Panc1 (cell line): ENCODE measurements around the gene SOX18. TPM values are rescaled to one million over a fixed set of nuclear protein-coding genes. Genes with fewer than 3 reads are reported as not detected.

Experiments used
- ATAC-seq: fragments of 200-7000 bp; cut with Tn5 transposase; 2 replicates; pipeline ENCODE4 v1.9.1; 2020; ENCODE audit warnings: mild to moderate bottlenecking, moderate library complexity
- BruUV-seq: library from RNA; stranded (reverse); fragments of 400-500 nt; replicated peaks from 2 replicates; lab custom pipeline; 2021; lab: Mats Ljungman, UMichigan
- CTCF ChIA-PET: fragments of 300-600 bp; sonication (Branson Sonifier 250); formaldehyde crosslinking; loops from one replicate; lab custom pipeline; 2022; ENCODE audit warnings: antibody characterized with exemption; lab: Charles Lee
- POLR2A ChIA-PET: fragments of 300-600 bp; sonication (Branson Sonifier 250); formaldehyde crosslinking; loops from one replicate; lab custom pipeline; 2022; ENCODE audit warnings: antibody characterized with exemption; lab: Charles Lee
- DNase-seq: peaks from one replicate; pipeline ENCODE4 v3.0.0-alpha.2; 2010; ENCODE audit warnings: low read depth, low spot score
- H3K27ac ChIP-seq: 2 replicates; pipeline ENCODE4 v1.5.1; 2011; ENCODE audit warnings: mild to moderate bottlenecking, low read length, inconsistent platforms
- H3K27me3 ChIP-seq: fragments of 200-500 bp; sonication (Bioruptor generic); 2 replicates; pipeline ENCODE4 v1.6.0; 2014; ENCODE audit warnings: low read length, inconsistent platforms; ENCODE audit not compliant: control insufficient read depth, insufficient read depth
- H3K36me3 ChIP-seq: fragments of 200-500 bp; sonication (Bioruptor generic); 2 replicates; pipeline ENCODE4 v1.5.1; 2014; ENCODE audit warnings: inconsistent platforms, mild to moderate bottlenecking, low read length, moderate library complexity; ENCODE audit not compliant: control insufficient read depth, insufficient read depth
- H3K4me1 ChIP-seq: 2 replicates; pipeline ENCODE4 v1.5.1; 2011; ENCODE audit warnings: inconsistent platforms, mild to moderate bottlenecking, low read length, moderate library complexity; ENCODE audit not compliant: control insufficient read depth, insufficient read depth
- H3K4me3 ChIP-seq, 2 experiments: 2 replicates each; pipeline ENCODE4 v1.5.1; 2011 to 2012; ENCODE audit warnings: low read depth in 2 of 2, low read length in 2 of 2, mild to moderate bottlenecking in 2 of 2, inconsistent platforms in 1 of 2, moderate library complexity in 1 of 2
- H3K9me3 ChIP-seq: fragments of 200-500 bp; sonication (Bioruptor generic); 2 replicates; pipeline ENCODE4 v1.5.1; 2014; ENCODE audit warnings: low read depth, mild to moderate bottlenecking, inconsistent platforms, low read length, moderate library complexity; ENCODE audit not compliant: control insufficient read depth, insufficient read depth
- POLR2AphosphoS5 ChIP-seq: IDR thresholded peaks from 2 replicates; pipeline ENCODE4 v1.6.1; 2012; ENCODE audit warnings: mild to moderate bottlenecking, low read depth, low read length, moderate library complexity
- SIN3A ChIP-seq: IDR thresholded peaks from 2 replicates; pipeline ENCODE4 v1.6.1; 2012; ENCODE audit warnings: low read depth, mild to moderate bottlenecking, low read length, moderate library complexity, borderline replicate concordance; ENCODE audit not compliant: insufficient read depth
- TCF7L2 ChIP-seq: IDR thresholded peaks from 2 replicates; pipeline ENCODE4 v1.6.1; 2011; ENCODE audit warnings: mild to moderate bottlenecking, low read depth, low read length, inconsistent platforms
- in situ Hi-C: cut with HindIII; loops from 2 replicates; pipeline ENCODE4 v1.10.0; 2016; ENCODE audit warnings: low sequenced_read_pairs, low pct_unique_long_range_greater_than_20kb
- intact Hi-C: fragments of 100-400 bp; cut with micrococcal nuclease; formaldehyde crosslinking; loops from one replicate; pipeline ENCODE4 v1.10.0; 2022; ENCODE audit not compliant: unreplicated experiment
- total RNA-seq: library from RNA; stranded (reverse); gene quantifications from one replicate; pipeline ENCODE4 v1.2.1, GENCODE V29; 2021; ENCODE audit not compliant: unreplicated experiment
- TF ChIP-seq, protein P1 (sequence below), 2 experiments: IDR thresholded peaks; 2 replicates each; pipeline ENCODE4 v1.6.1; 2011 to 2012; ENCODE audit warnings: low read depth in 2 of 2, control low read depth in 1 of 2, low read length in 1 of 2, mild to moderate bottlenecking in 1 of 2, moderate library complexity in 1 of 2; ENCODE audit not compliant: insufficient read depth in 1 of 2
- TF ChIP-seq, protein P2 (sequence below): fragments of 450-650 bp; IDR thresholded peaks from 2 replicates; pipeline ENCODE4 v1.5.1; 2017; ENCODE audit warnings: mild to moderate bottlenecking

Gene SOX18
- total RNA-seq, 1 experiment from 2014 or later: 18.7 TPM

DNA sequence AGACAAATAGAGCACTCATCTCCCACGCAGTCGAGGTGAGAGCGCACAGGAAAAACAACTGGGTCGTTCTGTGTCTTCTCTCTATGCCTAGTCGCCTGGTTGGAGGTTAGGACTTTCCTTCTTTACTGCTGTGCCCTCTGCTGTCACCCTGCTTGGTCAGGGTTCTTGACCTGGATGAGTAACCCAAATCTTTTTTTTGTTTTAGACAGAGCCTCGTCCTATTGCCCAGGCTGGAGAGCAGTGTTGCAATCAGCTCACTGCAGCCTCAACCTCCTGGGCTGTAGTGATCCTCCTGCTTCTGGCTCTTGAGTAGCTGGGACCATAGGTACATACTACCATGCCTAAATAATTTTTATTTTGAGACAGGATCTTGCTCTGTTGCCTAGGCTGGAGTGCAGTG, 44.0 kb downstream of the SOX18 start:
- Histone ChIP-seq H3K36me3 (peaks cover 5% of the 10 kb centered on the region), H3K9me3 (no peaks in the 10 kb centered on the region), H3K27ac (no peak overlapping the region), H3K27me3 (no peaks in the 10 kb centered on the region), H3K4me1 (no peaks in the 10 kb centered on the region), H3K4me3 (no peak overlapping the region)
- ChIA-PET CTCF (no interaction called here), POLR2A (no interaction called here)
- ATAC-seq: no peak
- no peak for TF ChIP-seq TCF7L2
- TF ChIP-seq POLR2AphosphoS5: no peak
- intact Hi-C loops (no loop called here), in situ Hi-C loops (no loop called here)
- no peak for DNase-seq
- BruUV-seq: no TSS peak

DNA sequence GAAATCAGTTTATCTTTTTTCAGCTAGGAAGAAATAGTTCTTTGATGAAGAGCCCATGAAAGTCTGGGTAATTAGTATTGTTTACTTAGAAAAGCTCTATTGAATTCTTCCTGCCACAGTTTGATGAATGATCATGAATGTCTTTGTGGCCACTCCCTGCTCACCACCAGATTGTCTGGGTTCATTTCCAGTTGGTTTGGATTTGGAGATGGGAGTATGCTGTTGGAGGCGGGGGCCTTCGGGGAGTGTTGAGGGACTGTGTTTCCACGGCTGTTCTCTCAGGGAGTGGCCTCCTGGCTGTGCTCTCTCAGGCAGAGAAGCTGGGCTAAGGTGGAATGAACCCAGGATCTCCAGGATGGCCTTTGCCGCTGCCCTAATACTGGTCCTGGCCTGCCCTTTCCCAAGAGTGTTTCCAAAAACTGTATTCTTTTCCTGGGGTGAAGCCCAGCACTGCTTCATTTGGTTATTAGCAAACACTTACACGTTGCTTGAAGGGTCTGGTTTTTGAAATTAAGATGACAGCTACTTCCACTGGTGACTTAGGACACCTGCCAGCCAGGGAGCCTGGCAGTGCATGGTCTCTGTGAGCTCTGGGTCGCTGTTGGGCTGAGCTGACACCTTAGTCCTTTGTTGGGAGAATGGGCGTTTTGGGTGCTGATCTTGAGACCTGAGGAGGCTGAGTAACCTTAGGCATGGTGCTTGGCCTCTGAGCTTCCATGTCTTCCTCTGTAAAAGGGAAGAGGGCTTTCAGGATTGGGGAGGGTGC, 45.3 kb downstream of the SOX18 start:
- TF ChIP-seq, protein P1, sequence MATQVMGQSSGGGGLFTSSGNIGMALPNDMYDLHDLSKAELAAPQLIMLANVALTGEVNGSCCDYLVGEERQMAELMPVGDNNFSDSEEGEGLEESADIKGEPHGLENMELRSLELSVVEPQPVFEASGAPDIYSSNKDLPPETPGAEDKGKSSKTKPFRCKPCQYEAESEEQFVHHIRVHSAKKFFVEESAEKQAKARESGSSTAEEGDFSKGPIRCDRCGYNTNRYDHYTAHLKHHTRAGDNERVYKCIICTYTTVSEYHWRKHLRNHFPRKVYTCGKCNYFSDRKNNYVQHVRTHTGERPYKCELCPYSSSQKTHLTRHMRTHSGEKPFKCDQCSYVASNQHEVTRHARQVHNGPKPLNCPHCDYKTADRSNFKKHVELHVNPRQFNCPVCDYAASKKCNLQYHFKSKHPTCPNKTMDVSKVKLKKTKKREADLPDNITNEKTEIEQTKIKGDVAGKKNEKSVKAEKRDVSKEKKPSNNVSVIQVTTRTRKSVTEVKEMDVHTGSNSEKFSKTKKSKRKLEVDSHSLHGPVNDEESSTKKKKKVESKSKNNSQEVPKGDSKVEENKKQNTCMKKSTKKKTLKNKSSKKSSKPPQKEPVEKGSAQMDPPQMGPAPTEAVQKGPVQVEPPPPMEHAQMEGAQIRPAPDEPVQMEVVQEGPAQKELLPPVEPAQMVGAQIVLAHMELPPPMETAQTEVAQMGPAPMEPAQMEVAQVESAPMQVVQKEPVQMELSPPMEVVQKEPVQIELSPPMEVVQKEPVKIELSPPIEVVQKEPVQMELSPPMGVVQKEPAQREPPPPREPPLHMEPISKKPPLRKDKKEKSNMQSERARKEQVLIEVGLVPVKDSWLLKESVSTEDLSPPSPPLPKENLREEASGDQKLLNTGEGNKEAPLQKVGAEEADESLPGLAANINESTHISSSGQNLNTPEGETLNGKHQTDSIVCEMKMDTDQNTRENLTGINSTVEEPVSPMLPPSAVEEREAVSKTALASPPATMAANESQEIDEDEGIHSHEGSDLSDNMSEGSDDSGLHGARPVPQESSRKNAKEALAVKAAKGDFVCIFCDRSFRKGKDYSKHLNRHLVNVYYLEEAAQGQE (IDR thresholded peaks at IDR 0.05; ENCODE audit: insufficient read depth in 1 of 2, low read depth in 2 of 2, low read length in 1 of 2): no peak
- no peak for TF ChIP-seq SIN3A
- CTCF ChIA-PET: no interaction called here
- DNase-seq: no peak
- Histone ChIP-seq H3K27ac (no peak overlapping the region), H3K4me1 (no peaks in the 10 kb centered on the region), H3K27me3 (no peaks in the 10 kb centered on the region), H3K9me3 (no peaks in the 10 kb centered on the region), H3K4me3 (no peak overlapping the region), H3K36me3 (peaks cover 4% of the 10 kb centered on the region; the same call in 1 of the 2 replicates)
- intact Hi-C loops: no loop called here
- POLR2A ChIA-PET: no interaction called here
- in situ Hi-C loops: no loop called here
- no peak for ATAC-seq
- BruUV-seq: TSS peak; percentile 62

DNA sequence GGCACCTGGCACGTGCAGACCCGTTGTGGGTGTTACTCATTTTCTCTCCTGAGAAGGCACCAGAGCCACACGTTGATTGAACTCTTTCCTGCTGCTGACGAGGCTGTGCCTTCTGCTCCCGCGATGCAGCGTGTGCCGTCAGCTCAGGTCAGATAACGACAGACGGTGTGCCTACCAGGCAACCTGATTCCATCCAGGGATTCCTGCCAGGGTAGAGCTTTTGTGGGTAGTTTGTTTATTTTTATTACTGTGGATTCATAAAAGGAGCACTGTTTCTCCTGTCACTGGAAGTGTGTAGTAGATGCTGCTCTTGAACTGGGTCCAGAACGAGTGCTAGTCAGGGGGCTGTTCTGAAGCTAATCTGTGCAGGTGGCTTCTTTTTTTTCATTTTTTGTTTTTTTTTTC, 47.8 kb downstream of the SOX18 start:
- TF ChIP-seq, protein P1 (IDR thresholded peaks at IDR 0.05; ENCODE audit: insufficient read depth in 1 of 2, low read depth in 2 of 2, low read length in 1 of 2): no peak
- TF ChIP-seq, protein P2, sequence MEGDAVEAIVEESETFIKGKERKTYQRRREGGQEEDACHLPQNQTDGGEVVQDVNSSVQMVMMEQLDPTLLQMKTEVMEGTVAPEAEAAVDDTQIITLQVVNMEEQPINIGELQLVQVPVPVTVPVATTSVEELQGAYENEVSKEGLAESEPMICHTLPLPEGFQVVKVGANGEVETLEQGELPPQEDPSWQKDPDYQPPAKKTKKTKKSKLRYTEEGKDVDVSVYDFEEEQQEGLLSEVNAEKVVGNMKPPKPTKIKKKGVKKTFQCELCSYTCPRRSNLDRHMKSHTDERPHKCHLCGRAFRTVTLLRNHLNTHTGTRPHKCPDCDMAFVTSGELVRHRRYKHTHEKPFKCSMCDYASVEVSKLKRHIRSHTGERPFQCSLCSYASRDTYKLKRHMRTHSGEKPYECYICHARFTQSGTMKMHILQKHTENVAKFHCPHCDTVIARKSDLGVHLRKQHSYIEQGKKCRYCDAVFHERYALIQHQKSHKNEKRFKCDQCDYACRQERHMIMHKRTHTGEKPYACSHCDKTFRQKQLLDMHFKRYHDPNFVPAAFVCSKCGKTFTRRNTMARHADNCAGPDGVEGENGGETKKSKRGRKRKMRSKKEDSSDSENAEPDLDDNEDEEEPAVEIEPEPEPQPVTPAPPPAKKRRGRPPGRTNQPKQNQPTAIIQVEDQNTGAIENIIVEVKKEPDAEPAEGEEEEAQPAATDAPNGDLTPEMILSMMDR: no peak
- TF ChIP-seq POLR2AphosphoS5: no peak
- TF ChIP-seq SIN3A: no peak
- TF ChIP-seq TCF7L2: no peak
- H3K4me3 ChIP-seq: no peak overlapping the region
- ChIA-PET POLR2A (no interaction called here), CTCF (no interaction called here)
- ATAC-seq (peak; percentile 49), DNase-seq (no peak)
- no peak overlapping the region for H3K27ac ChIP-seq
- no peaks in the 10 kb centered on the region for H3K9me3 ChIP-seq
- intact Hi-C loops (no loop called here), in situ Hi-C loops (no loop called here)
- H3K27me3 ChIP-seq: no peaks in the 10 kb centered on the region
- BruUV-seq: no TSS peak
- H3K36me3 ChIP-seq: 0 out of 2 replicates have a peak, but pooled peaks cover 6% of the 10 kb centered on the region
- H3K4me1 ChIP-seq: no peaks in the 10 kb centered on the region
